HG03520 (cell line): ENCODE data around the gene CKS2.

ENCODE experiments used
- ATAC-seq: cut with Tn5 transposase; IDR thresholded peaks from one replicate; pipeline ENCODE4 v1.9.1; 2021; ENCODE audit warnings: mild to moderate bottlenecking, moderate library complexity; ENCODE audit not compliant: unreplicated experiment

The CKS2 gene

DNA sequence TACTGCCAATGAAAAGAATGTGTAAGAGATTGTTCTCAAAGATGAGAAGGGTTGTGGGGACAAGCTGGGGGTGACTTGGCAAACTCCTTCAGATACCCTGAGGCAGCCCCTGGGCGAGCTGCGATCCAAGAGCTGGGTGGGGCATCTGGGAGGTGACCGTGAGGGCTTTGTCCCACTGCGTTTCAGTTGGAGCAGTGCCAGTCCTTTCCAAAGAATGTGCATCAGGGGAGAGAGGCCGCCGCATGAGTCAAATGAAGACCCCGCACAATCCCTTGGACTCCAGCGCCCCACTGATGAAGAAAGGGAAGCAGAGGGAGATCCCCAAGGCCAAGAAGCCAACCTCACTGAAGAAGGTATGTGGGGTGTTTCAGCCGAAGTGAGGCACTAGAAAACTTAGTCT lies 35.7 kb downstream of the CKS2 start:
- ATAC-seq: no peak

DNA sequence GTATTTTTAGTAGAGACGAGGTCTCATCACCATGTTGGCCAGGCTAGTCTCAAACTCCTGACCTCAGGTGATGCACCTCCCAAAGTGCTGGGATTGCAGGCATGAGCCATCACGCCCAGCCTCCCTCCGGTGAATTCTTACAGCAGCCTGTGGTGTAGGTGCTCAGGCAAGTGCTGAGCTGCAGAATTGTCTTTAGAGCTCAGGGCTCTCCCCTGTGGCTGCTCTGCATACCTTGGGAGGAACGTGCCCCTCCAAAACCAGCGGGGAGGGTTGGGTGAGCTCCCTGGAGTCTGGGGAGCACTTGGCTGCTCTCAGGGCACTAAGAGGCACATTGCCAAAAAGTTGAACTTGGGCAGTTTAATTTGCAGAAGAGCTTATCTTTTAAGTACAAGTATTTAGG lies 36.7 kb downstream of the CKS2 start:
- no peak for ATAC-seq

DNA sequence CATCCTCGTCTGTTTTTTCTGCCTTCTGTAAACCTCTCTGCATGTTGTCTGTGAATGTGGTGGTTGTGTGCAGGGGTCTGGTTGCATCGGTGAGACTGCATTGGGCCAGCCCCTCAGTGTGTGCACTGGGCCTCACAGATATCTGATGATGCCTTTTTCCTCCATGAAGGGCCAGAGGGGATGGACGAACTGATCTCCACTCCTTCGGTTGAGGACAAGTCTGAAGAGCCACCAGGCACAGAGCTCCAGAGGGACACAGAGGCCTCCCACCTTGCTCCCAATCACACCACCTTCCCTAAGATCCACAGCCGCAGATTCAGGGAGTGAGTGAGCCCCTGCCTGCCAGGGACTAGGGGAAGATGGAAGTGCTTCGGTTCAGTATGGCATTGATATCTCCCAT lies 38.6 kb downstream of the CKS2 start:
- ATAC-seq: no peak

DNA sequence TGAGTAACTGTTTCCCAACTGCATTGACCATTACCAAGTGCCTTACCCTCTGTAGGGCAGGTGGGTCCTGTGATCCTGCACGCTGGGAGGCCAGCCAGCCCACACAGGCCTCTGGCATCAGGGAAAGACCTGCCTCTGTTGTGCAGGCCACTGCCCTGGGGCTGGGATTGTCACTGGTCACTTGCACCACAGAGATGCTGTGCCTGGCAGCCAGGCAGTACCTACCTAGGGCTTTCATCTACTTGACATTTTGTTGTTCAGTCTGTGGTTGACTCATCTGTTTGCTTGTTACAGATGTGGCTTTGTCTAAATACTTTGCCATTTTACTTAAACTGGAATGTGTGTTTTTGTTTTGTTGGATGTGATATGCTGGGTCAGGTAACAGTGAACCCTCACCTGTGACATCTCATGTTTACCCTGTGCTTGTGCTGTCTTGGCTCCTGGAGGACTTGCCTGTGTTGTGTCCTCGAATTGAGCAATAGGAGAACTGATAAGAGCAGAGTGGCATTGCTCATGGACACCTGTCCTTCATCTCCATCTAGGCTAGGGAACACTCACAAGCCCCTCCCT lies 40.1 kb downstream of the CKS2 start:
- no peak for ATAC-seq

DNA sequence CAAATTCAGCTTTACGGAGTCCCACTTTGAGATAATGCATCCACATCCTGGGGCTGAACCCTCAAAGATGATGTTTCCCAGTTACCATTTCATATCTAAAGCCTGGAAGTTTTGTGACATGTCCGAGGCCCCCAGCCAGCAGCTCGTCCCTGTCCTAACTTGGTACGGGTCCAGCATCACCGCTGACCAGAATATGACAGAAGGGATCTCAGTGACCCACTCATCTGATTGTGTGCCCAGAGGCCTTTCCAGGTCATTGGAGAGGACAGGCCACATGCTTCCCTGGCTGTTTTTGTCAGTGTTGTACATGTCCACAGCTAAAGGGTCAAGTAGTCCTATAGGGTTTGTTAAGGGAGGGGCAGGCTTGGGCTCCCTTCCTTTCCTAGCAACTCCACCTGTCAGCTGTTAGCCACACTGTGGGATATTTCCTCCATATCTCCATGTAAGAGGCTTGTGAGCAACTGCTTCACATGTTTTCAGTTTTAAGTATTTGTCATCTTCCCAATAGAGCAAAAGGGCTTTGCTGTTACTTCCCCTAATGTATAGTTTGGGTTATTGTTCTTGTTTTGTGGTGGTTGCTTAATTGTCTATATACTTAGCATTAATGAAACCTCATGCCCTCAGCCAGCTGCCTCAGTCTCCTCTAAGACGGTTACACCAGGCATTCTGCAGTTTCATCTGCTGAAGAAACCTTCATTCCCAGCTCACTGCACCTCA lies 40.7 kb downstream of the CKS2 start:
- ATAC-seq: no peak

DNA sequence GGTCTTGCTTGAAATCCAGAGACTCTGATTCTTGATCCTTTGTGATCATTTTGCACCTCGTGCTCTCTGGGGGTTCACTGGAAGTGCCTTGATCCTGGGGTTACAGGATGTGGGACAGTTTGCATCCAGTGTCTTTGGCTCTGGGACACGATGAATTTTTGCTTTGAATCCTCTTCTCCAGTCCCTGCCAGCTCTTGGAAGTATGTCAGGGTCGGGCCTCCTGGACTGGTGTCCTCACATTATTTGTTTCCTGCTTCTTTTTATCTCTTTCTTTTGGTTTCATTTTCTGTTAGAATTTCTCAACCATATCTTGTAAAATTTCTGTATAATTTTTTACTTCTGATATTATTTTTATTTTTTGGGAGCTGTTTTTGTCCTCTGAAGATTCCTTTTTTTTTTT lies 41.5 kb downstream of the CKS2 start:
- no peak for ATAC-seq

DNA sequence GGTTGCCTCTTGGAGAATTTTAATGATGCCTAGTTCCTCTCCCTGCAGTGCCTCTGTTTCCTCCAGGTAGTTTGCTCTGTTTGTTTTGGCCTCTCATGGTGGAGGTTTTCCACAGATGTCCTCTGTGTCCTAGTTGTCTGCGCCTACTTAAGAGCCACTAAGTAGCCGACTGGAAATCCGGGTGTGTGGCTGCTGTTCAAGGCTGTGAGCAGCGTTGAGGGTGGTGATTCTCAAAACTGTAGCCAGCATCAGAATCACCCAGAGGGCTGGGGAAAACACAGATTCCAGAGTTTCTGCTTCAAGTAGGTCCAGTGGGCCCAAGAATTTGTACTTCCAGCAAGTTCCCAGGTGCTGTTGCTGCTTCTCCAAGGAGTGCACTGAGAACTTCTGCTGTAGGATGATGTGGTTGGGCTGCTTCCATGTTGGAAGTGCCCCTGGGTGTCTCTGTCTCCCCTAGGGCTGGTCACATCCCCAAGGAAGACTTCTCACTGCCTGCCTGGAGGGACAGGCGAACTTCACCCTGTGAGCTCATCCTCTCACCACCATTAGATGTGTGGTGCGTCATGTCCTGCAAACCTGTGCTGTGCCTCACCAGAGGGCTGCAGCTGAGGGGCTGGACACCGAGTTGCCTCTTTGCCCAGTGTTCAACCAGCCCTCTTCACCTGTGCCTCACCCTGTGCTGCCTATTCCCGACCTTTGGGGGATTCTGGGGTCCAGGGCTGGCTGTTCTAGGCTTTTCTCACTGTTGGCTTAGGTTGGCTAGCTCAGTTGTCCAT lies 42.1 kb downstream of the CKS2 start:
- no peak for ATAC-seq

DNA sequence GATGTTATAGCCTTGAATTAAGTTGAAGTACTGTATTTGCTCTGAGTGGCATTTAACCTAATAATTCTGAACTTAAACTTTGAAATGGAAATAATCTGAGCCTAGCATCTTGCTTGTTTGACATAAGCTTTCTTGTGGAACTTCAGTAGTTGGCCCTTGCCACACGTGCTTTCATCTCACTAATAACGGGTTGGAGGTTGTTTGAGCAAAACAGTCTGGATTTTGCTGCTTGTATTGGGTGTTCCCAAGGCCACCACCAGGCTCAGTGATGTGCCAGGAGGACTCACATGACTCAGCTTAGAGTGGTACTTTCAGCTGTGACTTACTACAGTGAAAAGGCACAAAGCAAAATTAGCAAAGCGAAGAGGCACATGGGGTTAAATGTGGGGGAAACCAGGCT lies 43.0 kb downstream of the CKS2 start:
- ATAC-seq: no peak

DNA sequence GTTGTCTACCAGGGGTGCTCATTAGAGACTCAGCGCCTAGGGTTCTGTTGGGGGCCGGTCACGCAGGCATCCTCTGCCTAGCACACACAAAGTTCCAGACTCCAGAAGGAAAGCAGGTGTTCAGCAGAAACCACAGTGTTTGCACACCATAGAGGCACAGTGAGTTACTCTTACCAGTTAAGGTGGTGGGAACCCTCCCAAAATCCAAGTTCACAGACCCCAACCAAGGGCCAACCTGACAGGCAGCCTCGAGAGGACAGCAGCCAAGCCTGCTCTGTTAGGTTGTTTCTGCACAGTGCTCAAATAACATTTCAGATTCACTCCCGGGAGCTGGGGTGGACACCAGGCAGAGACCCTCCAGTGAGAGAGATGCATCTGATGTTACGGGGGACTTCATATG lies 43.5 kb downstream of the CKS2 start:
- ATAC-seq: no peak

DNA sequence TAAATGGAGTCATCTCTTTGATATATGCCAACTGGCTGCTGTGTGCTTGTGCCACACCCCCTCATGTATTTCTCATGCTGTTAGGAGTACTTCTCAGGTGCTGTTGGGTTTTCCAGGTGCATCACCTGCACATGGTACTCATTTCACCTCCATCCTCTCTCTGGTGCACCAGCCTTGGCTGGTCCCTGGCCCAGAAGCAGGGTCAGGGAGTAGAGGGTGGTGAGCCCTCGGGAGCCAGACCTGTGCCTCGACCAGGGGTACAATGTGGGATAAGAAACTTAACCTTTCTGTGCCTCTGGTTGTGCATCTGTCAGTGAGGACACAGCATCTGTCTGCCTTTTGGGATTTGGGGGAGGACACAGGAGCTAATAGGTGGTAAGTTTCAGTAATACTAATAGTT lies 45.8 kb downstream of the CKS2 start:
- no peak for ATAC-seq

DNA sequence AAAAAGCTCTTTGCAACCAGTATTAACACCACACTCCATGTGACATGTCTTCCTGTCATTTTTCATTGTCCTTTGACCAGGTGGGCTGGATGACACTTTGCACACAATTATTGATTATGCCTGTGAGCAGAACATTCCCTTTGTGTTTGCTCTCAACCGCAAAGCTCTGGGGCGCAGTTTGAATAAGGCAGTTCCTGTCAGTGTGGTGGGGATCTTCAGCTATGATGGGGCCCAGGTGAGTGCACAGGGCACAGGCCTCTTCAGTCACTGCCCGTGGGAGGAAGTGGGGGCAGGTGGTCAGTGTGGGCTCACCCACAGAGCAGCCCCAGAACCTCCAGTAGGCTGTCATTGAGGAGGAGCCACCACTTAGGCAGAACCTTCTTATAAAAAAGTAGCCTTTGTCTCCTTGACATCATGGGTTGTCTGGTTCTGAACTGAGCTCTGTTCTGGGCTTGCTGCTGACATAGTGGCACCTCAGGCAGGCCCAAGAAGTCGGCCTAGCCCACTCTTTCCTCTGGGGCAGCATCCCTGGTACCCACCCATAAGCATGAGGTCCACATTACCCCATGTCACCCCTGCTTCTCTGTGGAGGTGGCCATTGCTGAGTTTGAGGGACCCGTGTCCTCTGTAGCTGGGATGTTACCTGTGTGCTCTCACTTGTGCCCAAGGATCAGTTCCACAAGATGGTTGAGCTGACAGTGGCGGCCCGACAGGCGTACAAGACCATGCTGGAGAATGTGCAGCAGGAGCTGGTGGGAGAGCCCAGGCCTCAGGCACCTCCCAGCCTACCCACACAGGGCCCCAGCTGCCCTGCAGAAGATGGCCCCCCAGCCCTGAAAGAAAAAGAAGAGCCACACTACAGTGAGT lies 46.6 kb downstream of the CKS2 start:
- ATAC-seq: no peak

DNA sequence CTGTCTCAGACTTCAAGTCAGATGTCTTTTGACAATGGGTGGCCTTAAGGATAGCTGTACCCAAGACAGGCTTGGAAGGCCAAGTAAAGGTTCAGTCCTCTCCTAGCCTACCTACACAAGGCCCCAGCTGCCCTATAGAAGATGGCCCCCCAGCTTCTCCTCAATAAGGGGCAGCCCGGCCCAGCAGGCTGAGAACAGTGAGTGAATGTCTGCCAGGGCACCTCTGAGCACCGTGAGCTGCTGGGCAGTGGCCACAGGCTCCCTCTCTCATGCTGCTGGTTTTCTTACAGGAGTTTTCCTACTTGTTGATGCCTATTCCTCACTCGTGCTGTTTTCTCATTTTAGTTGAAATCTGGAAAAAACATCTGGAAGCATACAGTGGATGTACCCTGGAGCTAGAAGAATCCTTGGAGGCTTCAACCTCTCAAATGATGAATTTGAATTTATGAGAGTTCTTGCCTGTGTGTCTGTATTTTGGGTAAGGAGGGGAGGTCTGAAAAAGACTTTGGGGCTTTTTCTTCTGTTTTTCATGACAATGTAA lies 47.5 kb downstream of the CKS2 start:
- no peak for ATAC-seq

DNA sequence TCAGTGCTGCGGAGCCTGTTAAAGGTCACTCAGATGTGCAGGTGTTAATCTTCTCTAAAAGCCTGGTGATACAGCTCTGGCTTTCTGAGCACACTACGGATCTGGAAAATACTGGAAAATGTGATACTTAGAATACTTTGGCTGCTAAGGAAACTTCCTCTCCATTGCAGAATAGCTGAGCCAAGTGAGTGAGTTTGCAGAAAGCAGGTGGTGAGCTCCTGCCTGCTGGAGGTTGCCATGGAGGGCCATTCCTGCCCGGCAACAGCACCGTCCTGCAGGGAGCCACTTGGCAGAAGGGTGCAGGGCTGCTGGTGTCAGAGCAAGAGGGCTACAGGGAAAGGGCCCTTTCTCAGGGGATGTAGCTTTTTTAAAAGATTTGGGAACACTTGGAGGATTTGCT lies 48.0 kb downstream of the CKS2 start:
- no peak for ATAC-seq

DNA sequence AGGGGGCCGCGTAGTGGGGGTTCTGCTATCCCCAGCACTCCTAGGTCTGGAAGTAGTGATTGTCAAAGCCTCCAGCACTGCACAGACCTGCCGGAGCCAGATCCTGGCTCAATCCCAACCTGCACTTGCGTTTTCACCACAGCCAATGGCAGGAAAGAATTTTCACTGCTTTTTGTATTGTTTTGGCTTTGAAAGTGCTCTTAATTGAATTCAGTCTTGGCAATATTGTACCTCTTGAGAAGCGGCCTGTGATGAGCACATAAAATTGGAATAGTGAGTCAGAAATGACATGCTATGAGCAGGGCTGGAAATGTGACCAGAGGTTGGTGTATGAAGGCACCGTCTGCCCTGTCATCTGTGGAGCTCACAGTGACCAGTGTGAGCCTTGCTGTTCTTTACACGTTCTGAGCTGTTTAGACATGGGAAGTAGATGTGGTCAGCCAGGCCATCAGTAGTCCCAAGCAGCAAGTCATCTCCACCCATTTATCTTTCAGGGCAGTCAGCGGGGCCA lies 48.8 kb downstream of the CKS2 start:
- ATAC-seq: no peak

DNA sequence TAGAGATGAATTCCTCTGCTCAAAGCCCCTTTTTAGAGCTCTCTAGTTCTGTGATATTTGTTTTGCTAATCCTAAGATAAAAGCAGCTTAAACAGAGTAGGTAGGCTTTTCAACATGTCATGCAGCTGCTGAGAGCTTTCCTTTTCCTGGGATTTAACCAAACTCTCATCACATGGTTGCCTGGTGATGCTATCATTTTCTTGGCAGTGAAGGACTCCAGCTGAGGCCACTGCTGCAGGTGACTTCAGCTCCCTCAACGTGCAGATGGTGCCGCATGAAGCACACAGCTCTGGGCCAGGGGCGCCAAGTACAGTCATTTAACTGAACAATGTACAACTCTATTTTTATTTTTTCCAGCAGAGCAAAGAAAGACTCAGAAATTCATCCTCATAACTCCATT lies 49.5 kb downstream of the CKS2 start:
- no peak for ATAC-seq

DNA sequence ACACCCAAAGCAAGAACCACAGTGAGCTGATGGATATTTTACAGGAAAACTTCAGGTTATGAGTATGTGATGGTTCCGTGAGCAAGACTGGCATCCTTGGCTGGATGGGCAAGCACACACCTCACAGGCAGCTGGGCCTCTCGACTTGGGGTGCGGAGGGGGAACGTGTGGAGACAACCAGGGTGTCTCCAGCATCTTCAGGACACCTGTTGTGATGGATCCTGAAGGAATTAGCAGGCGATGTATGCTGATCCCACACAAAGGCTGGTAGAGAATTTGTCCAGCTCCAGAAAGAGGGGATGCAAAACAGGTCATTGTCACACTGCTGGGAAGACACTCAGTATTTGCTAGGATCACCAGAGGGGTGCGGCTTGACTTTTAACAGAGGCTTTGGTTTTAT lies 50.0 kb downstream of the CKS2 start:
- ATAC-seq: no peak

DNA sequence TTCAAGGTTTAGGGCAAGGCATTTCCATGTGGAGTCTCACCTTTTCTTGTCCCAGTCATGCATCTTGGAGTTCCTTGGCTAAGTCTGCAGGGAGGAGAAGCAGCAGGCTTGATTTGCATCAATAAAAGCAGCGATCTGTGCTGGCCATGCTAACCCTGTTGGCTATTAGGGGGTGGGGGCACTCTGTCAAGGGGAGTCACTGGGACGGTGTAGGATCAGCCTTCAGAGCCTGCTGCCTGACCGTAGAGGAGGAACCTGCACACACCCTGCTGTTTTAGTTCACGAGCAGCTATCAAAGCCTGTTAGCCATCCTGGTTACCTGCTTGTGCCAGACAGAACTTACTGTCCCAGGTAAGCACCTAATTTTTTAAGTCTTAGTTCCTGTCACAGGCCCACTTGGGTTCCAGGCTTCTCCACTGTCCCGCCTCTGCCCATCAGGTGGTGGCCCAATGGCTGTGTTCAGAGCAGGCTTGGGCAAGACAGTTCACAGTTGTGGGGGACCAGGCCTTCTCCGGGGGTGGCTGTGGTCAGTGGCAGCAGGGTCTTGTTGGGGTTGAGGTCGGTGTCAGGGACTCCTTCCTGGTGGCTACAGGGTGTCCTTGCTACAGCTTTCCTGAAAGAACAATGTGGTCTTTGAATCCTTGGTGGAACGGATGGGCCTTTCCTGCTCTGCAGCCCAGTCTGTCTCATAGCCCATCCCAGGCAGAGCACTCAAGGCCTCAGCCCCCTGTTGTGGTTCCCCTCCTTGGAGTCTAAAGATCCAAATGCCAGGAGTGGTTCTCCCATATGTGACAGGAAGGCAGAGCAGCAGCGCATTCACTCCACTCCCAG lies 51.0 kb downstream of the CKS2 start:
- ATAC-seq: no peak

DNA sequence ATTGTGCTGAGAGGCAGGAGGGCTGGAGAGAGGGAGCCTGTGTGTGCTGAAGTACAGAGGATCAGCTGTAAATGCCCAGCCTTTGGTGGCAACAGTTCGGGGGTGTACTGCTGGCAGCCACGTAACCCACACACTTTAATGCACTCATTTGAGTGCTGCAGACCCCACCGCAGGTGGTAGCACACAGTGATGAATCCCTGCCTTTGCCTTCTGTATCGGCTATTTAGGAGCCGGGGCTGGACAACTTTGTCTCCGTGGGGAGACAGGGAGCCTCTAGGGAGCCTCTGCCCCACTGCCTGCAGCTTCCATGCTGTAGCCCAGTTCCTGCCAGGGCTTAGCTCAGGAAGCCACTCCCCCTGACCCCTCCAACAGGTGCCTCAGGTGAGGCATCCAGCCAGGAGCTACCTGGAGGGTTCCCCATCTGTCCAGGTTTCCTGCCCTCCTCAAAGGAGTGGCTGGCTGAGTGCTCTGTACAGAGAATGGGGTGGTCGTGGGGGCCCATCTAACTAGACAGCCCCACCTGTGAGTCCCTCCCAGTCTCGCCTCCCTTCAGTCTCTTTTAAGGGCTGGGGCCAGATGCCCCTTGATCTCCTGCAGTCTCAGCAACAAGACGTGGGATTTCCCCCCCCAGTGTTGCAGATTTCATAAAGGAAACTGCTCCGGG lies 51.8 kb downstream of the CKS2 start:
- ATAC-seq: no peak

DNA sequence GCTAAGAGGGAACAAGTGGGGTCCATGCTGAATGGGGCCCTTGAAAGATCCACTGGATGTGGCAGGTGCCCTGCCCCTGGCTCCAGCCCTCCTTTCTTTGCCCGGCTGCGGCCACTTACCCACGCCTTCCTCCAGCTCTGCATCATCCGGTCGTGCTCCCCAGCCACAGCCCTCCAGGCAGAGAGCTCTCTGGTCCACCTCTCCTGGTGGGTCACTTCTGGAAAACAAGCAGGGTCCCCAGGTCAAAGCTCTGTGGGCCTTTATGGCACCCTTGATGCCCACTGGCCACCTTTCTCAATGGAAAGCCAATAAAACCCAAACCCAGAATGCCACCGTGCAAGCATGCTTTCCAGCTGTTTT lies 52.3 kb downstream of the CKS2 start:
- ATAC-seq: no peak
